ENCODE results near the gene MXRA7.
A peak's percentile ranks its signal among the peaks of the same experiment; 100 is the strongest.

- TF ChIP-seq CTCF (IDR thresholded peaks at IDR 0.05) (no peak), POLR2A (IDR thresholded peaks at IDR 0.05) (peak; percentile 38 to 86)
These were observed 1.5 kb downstream of the MXRA7 start for GRCh38 chr17:76709077-76709950.
